Activated T-cell treated with anti-CD3 and anti-CD28 coated beads, Interleukin-2, amount 50 U/mL, for 24 hours (primary cell): ENCODE measurements around the gene SPATA16.
"Not testable (repeated sequence)": the region's sequence is repeated elsewhere in the genome, so short reads cannot be mapped to it uniquely, and the experiment has no call there.

ENCODE experiments used
- DNase-seq: peaks from one replicate; pipeline ENCODE4 v3.0.0-alpha.2; 2020
- H3K27ac Mint-ChIP-seq: 2 replicates; pipeline ENCODE4 v1.8.0; 2020; ENCODE audit warnings: mild to moderate bottlenecking, mixed read lengths
- H3K27me3 Mint-ChIP-seq: 2 replicates; pipeline ENCODE4 v1.8.0; 2020; ENCODE audit warnings: mixed read lengths
- H3K36me3 Mint-ChIP-seq: 2 replicates; pipeline ENCODE4 v1.8.0; 2020; ENCODE audit warnings: low read depth, mixed read lengths
- H3K4me1 Mint-ChIP-seq: 2 replicates; pipeline ENCODE4 v1.8.0; 2020; ENCODE audit warnings: low read depth, mixed read lengths
- H3K4me3 Mint-ChIP-seq: 2 replicates; pipeline ENCODE4 v1.8.0; 2020; ENCODE audit warnings: mild to moderate bottlenecking, moderate library complexity, mixed read lengths
- H3K9me3 Mint-ChIP-seq: 2 replicates; pipeline ENCODE4 v1.8.0; 2020; ENCODE audit warnings: mixed read lengths

SPATA16 gene

GRCh38 chr3:172972717-172973116, 168.3 kb downstream of the SPATA16 start:
- H3K36me3 Mint-ChIP-seq = no peaks in the 10 kb centered on the region
- no peaks in the 10 kb centered on the region for H3K27me3 Mint-ChIP-seq
- no peaks in the 10 kb centered on the region for H3K4me1 Mint-ChIP-seq
- H3K9me3 Mint-ChIP-seq = no peaks in the 10 kb centered on the region
- H3K27ac Mint-ChIP-seq = no peak overlapping the region
- no peak for DNase-seq
- H3K4me3 Mint-ChIP-seq = no peak overlapping the region

GRCh38 chr3:172972067-172972466, 169.0 kb downstream of the SPATA16 start:
- Mint-ChIP-seq H3K9me3 (no peaks in the 10 kb centered on the region), H3K27ac (no peak overlapping the region), H3K27me3 (no peaks in the 10 kb centered on the region), H3K4me1 (no peaks in the 10 kb centered on the region), H3K36me3 (no peaks in the 10 kb centered on the region), H3K4me3 (no peak overlapping the region)
- DNase-seq = no peak

- Mint-ChIP-seq H3K4me3 (no peak overlapping the region), H3K9me3 (no peaks in the 10 kb centered on the region), H3K36me3 (no peaks in the 10 kb centered on the region), H3K27me3 (no peaks in the 10 kb centered on the region), H3K27ac (no peak overlapping the region), H3K4me1 (no peaks in the 10 kb centered on the region)
- no peak for DNase-seq
Observed at GRCh38 chr3:172968646-172969045, 172.4 kb downstream of the SPATA16 start.

- Mint-ChIP-seq H3K4me3 (no peak overlapping the region), H3K9me3 (no peaks in the 10 kb centered on the region), H3K27me3 (no peaks in the 10 kb centered on the region), H3K4me1 (no peaks in the 10 kb centered on the region), H3K36me3 (no peaks in the 10 kb centered on the region), H3K27ac (no peak overlapping the region)
- no peak for DNase-seq
Observed at GRCh38 chr3:172965256-172965655, 175.8 kb downstream of the SPATA16 start.

GRCh38 chr3:172960626-172961182, 180.3 kb downstream of the SPATA16 start:
- H3K27ac Mint-ChIP-seq, H3K27me3 Mint-ChIP-seq, DNase-seq, H3K36me3 Mint-ChIP-seq, H3K9me3 Mint-ChIP-seq, H3K4me1 Mint-ChIP-seq, H3K4me3 Mint-ChIP-seq: not testable (repeated sequence)

- no peaks in the 10 kb centered on the region for H3K27me3 Mint-ChIP-seq
- peaks cover 3% of the 10 kb centered on the region for H3K9me3 Mint-ChIP-seq
- H3K27ac Mint-ChIP-seq = no peak overlapping the region
- H3K4me1 Mint-ChIP-seq = no peaks in the 10 kb centered on the region
- no peak for DNase-seq
- no peaks in the 10 kb centered on the region for H3K36me3 Mint-ChIP-seq
- no peak overlapping the region for H3K4me3 Mint-ChIP-seq
Observed at GRCh38 chr3:172958565-172958964, 182.5 kb downstream of the SPATA16 start.

GRCh38 chr3:172953571-172953970, 187.5 kb downstream of the SPATA16 start:
- H3K4me3 Mint-ChIP-seq = no peak overlapping the region

GRCh38 chr3:172951511-172951910, 189.5 kb downstream of the SPATA16 start:
- Mint-ChIP-seq H3K27ac (no peak overlapping the region), H3K4me1 (no peaks in the 10 kb centered on the region), H3K4me3 (no peak overlapping the region), H3K36me3 (no peaks in the 10 kb centered on the region), H3K9me3 (peaks cover 3% of the 10 kb centered on the region), H3K27me3 (no peaks in the 10 kb centered on the region)
- DNase-seq = no peak

More at GRCh38 chr3:172953571-172953970, 187.5 kb downstream of the SPATA16 start:
- H3K4me1 Mint-ChIP-seq = no peaks in the 10 kb centered on the region
- H3K27ac Mint-ChIP-seq = no peak overlapping the region
- H3K9me3 Mint-ChIP-seq = peaks cover 3% of the 10 kb centered on the region
- DNase-seq = no peak
- no peaks in the 10 kb centered on the region for H3K27me3 Mint-ChIP-seq
- H3K36me3 Mint-ChIP-seq = no peaks in the 10 kb centered on the region

GRCh38 chr3:172946061-172946460, 195.0 kb downstream of the SPATA16 start:
- no peaks in the 10 kb centered on the region for H3K36me3 Mint-ChIP-seq
- H3K9me3 Mint-ChIP-seq = no peaks in the 10 kb centered on the region
- no peaks in the 10 kb centered on the region for H3K4me1 Mint-ChIP-seq
- DNase-seq = no peak
- H3K27me3 Mint-ChIP-seq = no peaks in the 10 kb centered on the region
- no peak overlapping the region for H3K4me3 Mint-ChIP-seq
- H3K27ac Mint-ChIP-seq = no peak overlapping the region

- H3K4me1 Mint-ChIP-seq = no peaks in the 10 kb centered on the region
- H3K27me3 Mint-ChIP-seq = peaks cover 3% of the 10 kb centered on the region
- no peak for DNase-seq
- H3K27ac Mint-ChIP-seq = no peak overlapping the region
- no peaks in the 10 kb centered on the region for H3K36me3 Mint-ChIP-seq
- H3K9me3 Mint-ChIP-seq = no peaks in the 10 kb centered on the region
- H3K4me3 Mint-ChIP-seq = no peak overlapping the region
Observed at GRCh38 chr3:172939651-172940293, 201.3 kb downstream of the SPATA16 start.

- Mint-ChIP-seq H3K4me1 (no peaks in the 10 kb centered on the region), H3K27me3 (peaks cover 3% of the 10 kb centered on the region), H3K4me3 (no peak overlapping the region), H3K27ac (no peak overlapping the region), H3K9me3 (no peaks in the 10 kb centered on the region), H3K36me3 (no peaks in the 10 kb centered on the region)
- DNase-seq = no peak
Observed at GRCh38 chr3:172938788-172939187, 202.2 kb downstream of the SPATA16 start.

- Mint-ChIP-seq H3K4me3 (no peak overlapping the region), H3K27ac (no peak overlapping the region), H3K36me3 (no peaks in the 10 kb centered on the region), H3K27me3 (no peaks in the 10 kb centered on the region), H3K9me3 (no peaks in the 10 kb centered on the region), H3K4me1 (no peaks in the 10 kb centered on the region)
- no peak for DNase-seq
Observed at GRCh38 chr3:172931746-172932285, 209.2 kb downstream of the SPATA16 start.

- Mint-ChIP-seq H3K27ac (no peak overlapping the region), H3K9me3 (no peaks in the 10 kb centered on the region), H3K4me1 (no peaks in the 10 kb centered on the region), H3K27me3 (no peaks in the 10 kb centered on the region), H3K36me3 (no peaks in the 10 kb centered on the region), H3K4me3 (no peak overlapping the region)
- DNase-seq = no peak
Observed at GRCh38 chr3:172929451-172929850, 211.6 kb downstream of the SPATA16 start.

GRCh38 chr3:172924546-172924945, 216.5 kb downstream of the SPATA16 start:
- no peaks in the 10 kb centered on the region for H3K9me3 Mint-ChIP-seq
- no peaks in the 10 kb centered on the region for H3K36me3 Mint-ChIP-seq
- no peaks in the 10 kb centered on the region for H3K27me3 Mint-ChIP-seq
- no peak overlapping the region for H3K27ac Mint-ChIP-seq
- H3K4me3 Mint-ChIP-seq = no peak overlapping the region
- H3K4me1 Mint-ChIP-seq = no peaks in the 10 kb centered on the region
- DNase-seq = no peak

- Mint-ChIP-seq H3K4me3 (no peak overlapping the region), H3K36me3 (no peaks in the 10 kb centered on the region), H3K27ac (no peak overlapping the region), H3K27me3 (peaks cover 4% of the 10 kb centered on the region), H3K9me3 (no peaks in the 10 kb centered on the region), H3K4me1 (no peaks in the 10 kb centered on the region)
- DNase-seq = no peak
Observed at GRCh38 chr3:172919297-172919683, 221.7 kb downstream of the SPATA16 start.
